ENCODE results near the gene KCNH5.

The KCNH5 gene

DNA sequence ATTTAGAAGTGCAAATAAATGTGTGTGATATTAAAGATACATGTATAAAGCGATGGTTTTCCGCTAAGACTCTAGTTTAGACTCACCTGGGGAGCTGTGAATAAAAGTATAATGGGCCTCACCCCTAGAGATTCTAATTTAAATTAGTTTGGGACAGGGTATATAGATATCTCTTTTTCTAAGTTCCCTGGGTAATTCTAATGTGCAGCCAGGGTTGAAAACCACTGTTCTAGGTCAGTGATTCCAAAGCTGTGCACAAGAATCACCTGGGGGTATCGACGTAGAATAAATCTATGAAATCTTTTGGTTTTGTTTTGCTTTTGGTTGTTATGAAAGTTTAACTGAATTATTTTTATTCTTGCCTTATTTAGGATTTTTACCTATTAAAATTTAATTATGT is 302.1 kb downstream of the KCNH5 start:
- TF ChIP-seq, protein P1, sequence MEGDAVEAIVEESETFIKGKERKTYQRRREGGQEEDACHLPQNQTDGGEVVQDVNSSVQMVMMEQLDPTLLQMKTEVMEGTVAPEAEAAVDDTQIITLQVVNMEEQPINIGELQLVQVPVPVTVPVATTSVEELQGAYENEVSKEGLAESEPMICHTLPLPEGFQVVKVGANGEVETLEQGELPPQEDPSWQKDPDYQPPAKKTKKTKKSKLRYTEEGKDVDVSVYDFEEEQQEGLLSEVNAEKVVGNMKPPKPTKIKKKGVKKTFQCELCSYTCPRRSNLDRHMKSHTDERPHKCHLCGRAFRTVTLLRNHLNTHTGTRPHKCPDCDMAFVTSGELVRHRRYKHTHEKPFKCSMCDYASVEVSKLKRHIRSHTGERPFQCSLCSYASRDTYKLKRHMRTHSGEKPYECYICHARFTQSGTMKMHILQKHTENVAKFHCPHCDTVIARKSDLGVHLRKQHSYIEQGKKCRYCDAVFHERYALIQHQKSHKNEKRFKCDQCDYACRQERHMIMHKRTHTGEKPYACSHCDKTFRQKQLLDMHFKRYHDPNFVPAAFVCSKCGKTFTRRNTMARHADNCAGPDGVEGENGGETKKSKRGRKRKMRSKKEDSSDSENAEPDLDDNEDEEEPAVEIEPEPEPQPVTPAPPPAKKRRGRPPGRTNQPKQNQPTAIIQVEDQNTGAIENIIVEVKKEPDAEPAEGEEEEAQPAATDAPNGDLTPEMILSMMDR (IDR thresholded peaks at IDR 0.05; ENCODE audit: low read depth, low read length), result no peak
- DNase-seq (ENCODE audit: extremely low read depth, low read depth), result no peak

DNA sequence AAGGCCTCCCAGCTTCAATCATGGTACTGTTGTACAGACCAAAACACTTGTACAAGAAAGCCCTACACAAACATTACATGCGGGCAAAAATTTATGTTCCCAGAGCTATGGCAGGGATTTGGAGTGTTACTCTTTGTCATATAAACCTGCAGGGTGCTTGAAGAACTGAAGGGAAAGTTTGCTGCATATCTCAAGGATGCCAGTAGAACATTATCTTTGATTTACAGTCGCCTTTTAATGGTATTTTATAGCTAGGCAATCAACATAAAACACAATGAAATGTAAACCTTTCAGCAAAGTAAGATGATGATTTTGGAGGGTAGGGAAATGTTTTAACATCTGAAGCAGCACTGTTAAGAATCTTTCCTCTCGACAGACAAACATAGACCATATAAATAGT is 305.6 kb downstream of the KCNH5 start:
- DNase-seq (ENCODE audit: extremely low read depth, low read depth), result no peak
- TF ChIP-seq, protein P1 (IDR thresholded peaks at IDR 0.05; ENCODE audit: low read depth, low read length), result no peak

DNA sequence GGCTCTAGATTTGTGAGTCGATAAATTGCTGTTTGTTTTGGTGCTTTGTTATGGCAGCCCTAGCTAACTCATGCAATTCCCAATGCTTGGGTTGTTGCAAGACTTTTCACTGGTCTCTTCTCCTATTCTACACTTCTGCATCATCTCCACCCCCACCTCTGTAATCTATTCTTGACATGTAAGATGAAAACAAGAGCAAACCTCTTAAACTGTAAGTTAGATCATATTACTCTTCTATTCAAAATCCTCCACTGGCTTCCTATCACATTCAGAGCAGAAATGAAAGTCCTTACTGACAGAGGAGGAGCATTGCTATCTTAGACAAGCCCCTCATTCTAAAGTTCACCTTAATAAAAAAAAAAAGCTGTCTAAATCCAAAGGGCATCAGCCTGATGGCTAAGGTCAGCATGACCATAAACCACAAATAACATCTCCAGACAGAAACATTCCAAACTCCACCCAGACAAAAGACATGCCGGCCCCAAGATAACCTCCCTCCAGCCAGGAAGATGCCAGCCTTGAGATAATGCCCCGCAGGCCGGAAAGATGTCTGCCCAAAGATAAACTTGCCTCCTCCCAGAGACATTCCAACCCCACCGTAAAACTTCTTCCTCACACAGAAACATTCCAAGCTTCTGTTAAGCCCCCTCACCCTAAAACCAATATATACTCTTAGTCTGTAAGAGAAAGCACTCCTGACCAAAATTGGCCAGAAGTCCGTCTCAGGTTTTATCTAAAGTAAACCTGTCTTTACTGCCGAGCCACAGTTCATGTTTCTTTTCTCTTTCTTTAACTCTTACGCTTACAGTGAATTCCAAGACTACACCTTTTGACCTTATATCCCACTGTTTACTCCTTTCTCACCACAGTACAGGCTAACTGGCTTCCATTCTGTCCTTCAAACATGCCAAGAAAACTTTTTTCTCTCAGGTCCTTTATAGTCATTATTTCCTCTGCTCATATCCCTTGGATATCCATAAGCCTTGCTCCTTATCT is 308.9 kb downstream of the KCNH5 start:
- no peak for DNase-seq (ENCODE audit: extremely low read depth, low read depth)
- TF ChIP-seq, protein P1 (IDR thresholded peaks at IDR 0.05; ENCODE audit: low read depth, low read length), result no peak

DNA sequence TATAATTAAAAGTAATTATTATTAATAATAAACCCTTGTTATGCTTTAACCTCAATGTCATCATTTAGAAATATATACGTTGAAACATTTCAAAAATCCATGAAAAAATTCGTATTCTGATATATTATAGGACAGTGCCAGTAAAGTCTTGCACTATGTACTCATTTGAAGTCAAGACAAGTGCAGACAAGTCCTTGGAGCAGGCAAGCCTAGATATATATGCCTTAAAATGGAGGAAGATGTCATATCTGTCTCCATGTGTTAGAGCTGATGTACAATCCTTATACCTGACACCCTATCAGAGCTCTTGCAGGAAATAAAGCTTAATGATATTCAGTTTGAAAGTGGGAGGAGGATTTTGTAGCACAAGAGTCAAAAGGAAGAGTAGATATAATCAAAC is 310.4 kb downstream of the KCNH5 start:
- DNase-seq (ENCODE audit: extremely low read depth, low read depth), result no peak
- TF ChIP-seq, protein P1 (IDR thresholded peaks at IDR 0.05; ENCODE audit: low read depth, low read length), result no peak

DNA sequence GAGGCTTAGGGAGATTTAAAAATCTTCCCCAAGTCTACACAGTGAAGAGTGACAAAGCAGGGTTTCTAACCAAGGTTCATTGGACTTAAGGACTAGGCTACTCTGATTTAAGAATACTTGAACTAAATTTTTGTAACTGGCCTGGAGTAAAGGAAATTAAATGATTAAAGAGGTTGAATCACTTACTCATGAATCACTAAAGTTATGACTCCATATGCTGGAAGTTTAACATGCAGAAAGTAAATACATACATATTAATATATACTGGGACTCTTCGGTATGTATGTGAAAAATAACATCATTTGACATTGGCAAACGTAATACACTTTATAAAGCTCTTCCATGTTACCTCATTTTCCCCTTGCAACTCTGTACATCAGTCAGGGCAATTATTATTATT is 322.9 kb downstream of the KCNH5 start:
- TF ChIP-seq, protein P1 (IDR thresholded peaks at IDR 0.05; ENCODE audit: low read depth, low read length), result no peak
- no peak for DNase-seq (ENCODE audit: extremely low read depth, low read depth)

DNA sequence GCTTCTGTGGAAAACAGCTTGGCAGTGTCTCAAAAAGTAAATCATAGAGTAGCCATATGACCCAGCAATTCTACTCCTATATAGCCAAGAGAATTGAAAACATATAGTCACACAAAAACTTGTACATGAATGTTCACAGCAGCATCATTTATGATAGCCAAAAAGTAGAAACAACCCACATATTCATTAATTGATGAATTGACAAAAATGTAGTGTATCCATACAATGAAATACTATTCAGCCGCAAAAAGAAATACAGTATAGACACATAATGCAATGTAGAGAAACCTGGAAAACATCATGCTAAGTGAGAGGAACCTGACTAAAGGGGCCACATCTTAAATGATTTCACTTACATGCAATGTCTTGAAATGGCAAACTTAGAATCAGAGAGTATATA is 326.6 kb downstream of the KCNH5 start:
- TF ChIP-seq, protein P1 (IDR thresholded peaks at IDR 0.05; ENCODE audit: low read depth, low read length), result no peak
- no peak for DNase-seq (ENCODE audit: extremely low read depth, low read depth)

DNA sequence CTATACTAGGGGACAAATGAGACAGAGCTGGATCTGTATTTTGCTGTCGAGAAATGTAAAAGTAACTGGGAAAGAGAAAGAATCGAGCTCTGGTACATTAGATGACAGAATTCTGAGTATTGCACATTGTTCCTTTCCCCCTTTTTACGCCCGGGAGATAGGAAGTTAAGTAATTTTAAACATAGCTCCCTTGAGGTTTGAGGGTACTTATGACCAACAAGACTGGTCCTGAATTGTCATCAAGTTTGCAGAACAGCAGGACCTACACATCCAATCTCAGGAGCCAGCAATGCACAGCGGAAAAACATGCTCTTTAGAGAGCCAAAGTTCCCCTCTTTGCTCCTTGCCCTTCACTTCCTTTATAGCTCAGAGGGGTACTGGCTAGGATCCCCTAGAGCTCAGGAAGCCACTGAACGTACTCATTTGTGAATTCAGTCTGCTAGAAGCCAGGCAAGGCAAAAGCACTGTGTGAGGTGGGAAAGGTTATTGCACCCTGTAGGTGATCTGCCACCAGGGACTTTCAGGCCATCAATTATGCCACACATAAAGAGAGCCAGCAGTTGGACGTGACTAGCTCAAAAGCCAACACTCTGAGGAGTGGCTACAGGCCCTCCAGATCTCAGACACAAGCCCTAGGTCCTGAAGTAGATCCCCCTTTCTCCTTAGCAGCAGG is 333.8 kb downstream of the KCNH5 start:
- DNase-seq (ENCODE audit: extremely low read depth, low read depth), result no peak
- TF ChIP-seq, protein P1 (IDR thresholded peaks at IDR 0.05; ENCODE audit: low read depth, low read length), result no peak

All from AG09319 (cell line).